Neural crest cell (in vitro differentiated cells): ENCODE results near the gene CYTH1. TPM values are rescaled to one million over a fixed set of nuclear protein-coding genes. Genes with fewer than 3 reads are reported as not detected.

Experiments used
- DNase-seq: peaks from one replicate; pipeline ENCODE4 v3.0.0; 2021; ENCODE audit warnings: low read depth, mixed read lengths, low spot score
- H3K27ac Mint-ChIP-seq: one replicate; pipeline ENCODE4 v1.8.0; 2021; ENCODE audit warnings: mild to moderate bottlenecking, mixed read lengths; ENCODE audit not compliant: unreplicated experiment
- H3K27me3 Mint-ChIP-seq: 2 replicates; pipeline ENCODE4 v1.8.0; 2021; ENCODE audit warnings: low read depth, mild to moderate bottlenecking, mixed read lengths
- H3K36me3 Mint-ChIP-seq: 2 replicates; pipeline ENCODE4 v1.8.0; 2021; ENCODE audit warnings: low read depth, mild to moderate bottlenecking, mixed read lengths
- H3K4me1 Mint-ChIP-seq: 2 replicates; pipeline ENCODE4 v1.8.0; 2021; ENCODE audit warnings: mixed read lengths
- H3K4me3 Mint-ChIP-seq: one replicate; pipeline ENCODE4 v1.8.0; 2021; ENCODE audit warnings: mild to moderate bottlenecking, mixed read lengths
- H3K9me3 Mint-ChIP-seq: 2 replicates; pipeline ENCODE4 v1.8.0; 2021; ENCODE audit warnings: mixed read lengths
- total RNA-seq: library from RNA; stranded (reverse); gene quantifications from 2 replicates; pipeline ENCODE4 v1.2.1, GENCODE V29; 2021
- TF ChIP-seq, protein P1 (sequence below): fragments of 200-600 bp; sonication (generic); conservative IDR thresholded peaks from 2 replicates; pipeline ENCODE4 v1.5.0; 2021; ENCODE audit warnings: antibody characterized with exemption, mild to moderate bottlenecking

CYTH1 gene
- total RNA-seq, 1 donor from 2014 or later: 26.8 TPM

- H3K4me1 Mint-ChIP-seq: peaks cover 6% of the 10 kb centered on the region
- no peak overlapping the region for H3K27ac Mint-ChIP-seq
- H3K4me3 Mint-ChIP-seq: no peak overlapping the region
- no peaks in the 10 kb centered on the region for H3K27me3 Mint-ChIP-seq
- DNase-seq: no peak
- no peaks in the 10 kb centered on the region for H3K9me3 Mint-ChIP-seq
- TF ChIP-seq, protein P1, sequence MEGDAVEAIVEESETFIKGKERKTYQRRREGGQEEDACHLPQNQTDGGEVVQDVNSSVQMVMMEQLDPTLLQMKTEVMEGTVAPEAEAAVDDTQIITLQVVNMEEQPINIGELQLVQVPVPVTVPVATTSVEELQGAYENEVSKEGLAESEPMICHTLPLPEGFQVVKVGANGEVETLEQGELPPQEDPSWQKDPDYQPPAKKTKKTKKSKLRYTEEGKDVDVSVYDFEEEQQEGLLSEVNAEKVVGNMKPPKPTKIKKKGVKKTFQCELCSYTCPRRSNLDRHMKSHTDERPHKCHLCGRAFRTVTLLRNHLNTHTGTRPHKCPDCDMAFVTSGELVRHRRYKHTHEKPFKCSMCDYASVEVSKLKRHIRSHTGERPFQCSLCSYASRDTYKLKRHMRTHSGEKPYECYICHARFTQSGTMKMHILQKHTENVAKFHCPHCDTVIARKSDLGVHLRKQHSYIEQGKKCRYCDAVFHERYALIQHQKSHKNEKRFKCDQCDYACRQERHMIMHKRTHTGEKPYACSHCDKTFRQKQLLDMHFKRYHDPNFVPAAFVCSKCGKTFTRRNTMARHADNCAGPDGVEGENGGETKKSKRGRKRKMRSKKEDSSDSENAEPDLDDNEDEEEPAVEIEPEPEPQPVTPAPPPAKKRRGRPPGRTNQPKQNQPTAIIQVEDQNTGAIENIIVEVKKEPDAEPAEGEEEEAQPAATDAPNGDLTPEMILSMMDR: no peak
- H3K36me3 Mint-ChIP-seq: no peaks in the 10 kb centered on the region
Observed at GRCh38 chr17:78707923-78708322, 74.2 kb downstream of the CYTH1 start.

DNA sequence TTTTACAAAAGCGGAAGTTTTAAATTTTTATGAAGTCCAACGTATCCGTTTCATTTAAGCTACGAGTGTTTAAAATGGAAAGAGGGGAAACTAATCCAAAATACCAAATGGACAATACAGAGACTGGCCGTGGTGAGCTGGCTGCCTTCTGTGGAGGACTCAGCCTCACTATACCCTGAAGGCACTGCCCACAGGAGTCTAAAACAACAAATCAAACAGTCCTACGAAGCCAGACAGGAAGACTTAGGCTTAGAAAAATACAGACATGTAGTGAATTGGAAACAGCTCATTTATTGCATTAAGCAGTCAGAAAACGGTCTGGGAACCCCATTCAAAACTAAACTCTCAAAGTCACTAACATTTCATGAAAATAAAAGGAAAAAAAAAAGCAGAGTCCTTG, 75.1 kb downstream of the CYTH1 start:
- DNase-seq: no peak
- Mint-ChIP-seq H3K4me3 (no peak overlapping the region), H3K27me3 (no peaks in the 10 kb centered on the region), H3K4me1 (peaks cover 6% of the 10 kb centered on the region), H3K36me3 (no peaks in the 10 kb centered on the region), H3K9me3 (no peaks in the 10 kb centered on the region), H3K27ac (no peak overlapping the region)
- TF ChIP-seq, protein P1: no peak

GRCh38 chr17:78706271-78706915, 75.7 kb downstream of the CYTH1 start:
- no peaks in the 10 kb centered on the region for H3K36me3 Mint-ChIP-seq
- H3K4me1 Mint-ChIP-seq: peaks cover 6% of the 10 kb centered on the region

DNA sequence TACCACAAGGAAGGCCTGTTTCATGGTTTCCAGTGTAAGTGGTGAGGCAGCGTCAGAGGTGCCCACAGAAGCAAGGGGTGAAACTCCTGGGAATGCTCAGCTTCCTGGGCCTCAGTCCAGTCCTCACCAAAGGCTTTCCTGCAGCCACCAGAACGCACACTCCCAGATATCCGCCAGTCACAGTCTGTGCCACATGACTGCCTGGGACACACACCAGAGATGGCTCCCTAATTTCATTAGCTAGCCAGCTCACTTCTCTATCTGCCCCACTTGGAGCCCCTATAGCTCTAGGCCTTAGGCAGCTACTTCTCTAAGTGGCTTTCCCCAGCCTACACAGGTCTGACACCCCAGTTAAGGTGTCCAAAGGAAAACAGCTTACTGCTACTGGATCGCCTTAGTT, 77.0 kb downstream of the CYTH1 start:
- Mint-ChIP-seq H3K4me3 (no peak overlapping the region), H3K9me3 (no peaks in the 10 kb centered on the region), H3K27me3 (no peaks in the 10 kb centered on the region), H3K4me1 (peaks cover 6% of the 10 kb centered on the region), H3K36me3 (no peaks in the 10 kb centered on the region), H3K27ac (no peak overlapping the region)
- no peak for DNase-seq
- TF ChIP-seq, protein P1: no peak

More at GRCh38 chr17:78706271-78706915, 75.7 kb downstream of the CYTH1 start:
- H3K4me3 Mint-ChIP-seq: no peak overlapping the region
- no peak overlapping the region for H3K27ac Mint-ChIP-seq
- no peaks in the 10 kb centered on the region for H3K27me3 Mint-ChIP-seq
- no peaks in the 10 kb centered on the region for H3K9me3 Mint-ChIP-seq
- no peak for DNase-seq
- TF ChIP-seq, protein P1: no peak

DNA sequence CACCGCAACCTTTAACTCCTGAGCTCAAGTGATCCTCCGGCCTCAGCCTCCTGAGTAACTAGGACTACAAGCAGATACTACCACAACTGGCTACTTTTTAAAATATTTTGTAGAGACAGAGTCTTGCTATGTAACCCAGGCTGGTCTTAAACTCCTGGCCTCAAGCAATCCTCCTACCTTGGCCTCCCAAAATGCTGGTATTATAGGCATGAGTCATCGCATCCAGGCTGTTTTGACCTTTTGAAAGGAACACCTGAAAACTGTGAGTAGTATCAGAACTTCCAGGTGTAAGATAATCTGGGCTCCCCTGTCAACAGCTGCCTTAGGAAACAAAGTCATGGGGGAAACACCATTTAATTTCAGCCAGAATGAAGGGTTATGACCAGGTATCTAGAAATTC, 77.5 kb downstream of the CYTH1 start:
- no peaks in the 10 kb centered on the region for H3K9me3 Mint-ChIP-seq
- no peak overlapping the region for H3K4me3 Mint-ChIP-seq
- H3K27me3 Mint-ChIP-seq: no peaks in the 10 kb centered on the region
- peaks cover 6% of the 10 kb centered on the region for H3K4me1 Mint-ChIP-seq
- H3K36me3 Mint-ChIP-seq: no peaks in the 10 kb centered on the region
- H3K27ac Mint-ChIP-seq: no peak overlapping the region
- no peak for DNase-seq
- TF ChIP-seq, protein P1: no peak
